Raji (cell line): Measurements from ENCODE around the gene PTPRB.

ENCODE experiments used
- POLR2A ChIP-seq: IDR thresholded peaks from 2 replicates; pipeline ENCODE4 v1.6.1; 2011; ENCODE audit warnings: low read depth, low read length, control low read depth; ENCODE audit not compliant: insufficient read depth

PTPRB gene

GRCh38 chr12:70468741-70469140 lies 168.5 kb downstream of the PTPRB start:
- TF ChIP-seq POLR2A = no peak

DNA sequence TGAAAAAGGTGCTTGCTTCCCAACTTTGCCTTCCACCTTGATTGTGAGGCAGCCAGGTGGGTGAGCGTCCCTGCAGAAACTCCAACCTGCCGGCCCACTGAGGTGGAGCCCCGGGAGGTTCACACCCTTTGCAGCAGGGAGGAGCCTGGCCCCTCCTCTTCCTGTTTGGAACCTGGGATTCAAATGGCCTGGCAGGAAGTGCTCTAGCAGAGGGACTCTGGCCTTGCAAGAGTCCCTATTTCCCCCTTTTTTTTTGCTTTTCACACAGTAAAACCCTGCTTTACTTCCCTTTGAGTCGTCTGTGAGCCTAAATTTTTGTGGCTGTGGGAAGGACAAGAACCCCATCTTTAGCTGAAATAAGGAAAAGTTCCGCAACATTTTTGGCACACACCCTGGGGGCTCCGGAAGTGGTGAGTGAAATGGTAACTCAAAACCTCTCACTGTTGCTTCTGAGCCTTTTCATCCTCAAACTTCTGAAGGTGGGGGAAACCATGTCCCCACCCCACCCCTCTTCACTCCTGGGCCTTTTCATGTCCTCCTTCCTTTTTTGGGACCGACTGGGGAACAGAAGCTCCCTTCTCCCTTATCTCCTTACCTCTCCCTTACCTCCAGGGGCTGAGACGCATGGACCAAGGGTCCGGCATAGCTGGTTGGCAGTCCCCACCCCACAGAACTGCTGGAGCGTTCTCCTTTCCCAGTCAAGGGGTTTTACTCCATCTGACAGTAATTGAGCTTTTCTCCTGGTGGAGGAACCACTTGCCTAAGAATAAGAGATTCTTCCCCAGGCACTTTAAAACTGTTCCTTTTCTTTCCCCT lies 169.1 kb downstream of the PTPRB start:
- no peak for TF ChIP-seq POLR2A

DNA sequence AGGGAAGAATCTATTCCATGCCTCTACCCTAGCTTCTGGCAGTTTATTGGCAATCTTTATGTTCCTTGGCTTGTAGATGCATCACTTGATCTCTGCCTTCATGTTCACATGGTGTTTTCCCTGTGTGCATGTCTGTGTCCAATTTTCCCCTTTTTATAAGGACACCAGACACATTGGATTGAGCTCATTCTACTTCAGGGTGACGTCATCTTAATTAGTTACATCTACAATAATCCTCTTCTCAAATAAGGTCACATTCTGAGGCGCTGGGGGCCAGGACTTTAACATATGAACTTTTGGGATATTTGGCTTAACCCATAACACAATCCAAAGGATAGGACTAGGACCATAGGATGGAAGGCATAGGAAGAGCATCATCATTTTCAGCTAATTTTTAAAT lies 169.8 kb downstream of the PTPRB start:
- no peak for TF ChIP-seq POLR2A

- no peak for TF ChIP-seq POLR2A
Observed at GRCh38 chr12:70466753-70467152, 170.5 kb downstream of the PTPRB start.
